ENCODE measurements around the gene ASCL2. TPM values are rescaled to one million over a fixed set of nuclear protein-coding genes. Genes with fewer than 3 reads are reported as not detected.

ASCL2 gene
- total RNA-seq, 3 donors from 2014 or later (not counting 1 experiment from before 2014, with no cell fraction given) = 10.8 to 16.8 (median 16.0) TPM

DNA sequence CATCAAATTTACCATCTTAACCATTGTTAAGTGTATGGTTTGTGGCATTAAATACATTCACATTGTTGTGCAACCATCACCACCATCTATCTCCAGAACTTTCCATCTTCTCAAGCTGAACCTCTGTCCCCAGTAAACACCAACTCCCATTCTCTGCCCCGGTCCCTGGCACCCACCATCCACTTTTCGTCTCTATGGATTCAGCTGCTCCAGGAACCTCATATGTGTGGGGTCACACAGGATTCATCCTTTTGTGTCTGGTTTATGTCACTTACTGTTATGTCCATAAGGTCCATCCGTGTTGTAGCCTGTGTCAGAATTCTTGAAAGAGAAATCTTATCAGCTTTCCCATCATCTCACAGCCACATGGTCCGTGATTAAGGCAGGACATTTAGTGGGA is 47.7 kb upstream of the ASCL2 start:
- Histone ChIP-seq H3K4me1 (ENCODE audit: control insufficient read depth, insufficient read depth, low read length) (peaks cover 49% of the 10 kb centered on the region), H3K27ac (ENCODE audit: low read length) (no peak overlapping the region), H3K4me3 (ENCODE audit: low read length) (no peak overlapping the region), H3K27me3 (ENCODE audit: control insufficient read depth, insufficient read depth, low read length) (no peaks in the 10 kb centered on the region), H3K36me3 (ENCODE audit: control insufficient read depth, insufficient read depth, low read length) (no peaks in the 10 kb centered on the region), H3K9me3 (ENCODE audit: control insufficient read depth, insufficient read depth, low read length) (no peaks in the 10 kb centered on the region)
- Mint-ChIP-seq H3K36me3 (no peaks in the 10 kb centered on the region), H3K27ac (no peak overlapping the region), H3K4me3 (no peak overlapping the region), H3K27me3 (ENCODE audit: low read depth in 2 of 2) (peaks cover 0 to 17% of the 10 kb centered on the region in 2 donors), H3K9me3 (peaks cover 0 to 2% of the 10 kb centered on the region in 2 donors), H3K4me1 (peaks cover 15 to 43% of the 10 kb centered on the region in 2 donors)
- WGBS (ENCODE audit: insufficient coverage) = 89% methylated on average over 4 of the region's 4 CpGs
- DNase-seq (no peak), ATAC-seq (no peak)
- TF ChIP-seq, protein P1, sequence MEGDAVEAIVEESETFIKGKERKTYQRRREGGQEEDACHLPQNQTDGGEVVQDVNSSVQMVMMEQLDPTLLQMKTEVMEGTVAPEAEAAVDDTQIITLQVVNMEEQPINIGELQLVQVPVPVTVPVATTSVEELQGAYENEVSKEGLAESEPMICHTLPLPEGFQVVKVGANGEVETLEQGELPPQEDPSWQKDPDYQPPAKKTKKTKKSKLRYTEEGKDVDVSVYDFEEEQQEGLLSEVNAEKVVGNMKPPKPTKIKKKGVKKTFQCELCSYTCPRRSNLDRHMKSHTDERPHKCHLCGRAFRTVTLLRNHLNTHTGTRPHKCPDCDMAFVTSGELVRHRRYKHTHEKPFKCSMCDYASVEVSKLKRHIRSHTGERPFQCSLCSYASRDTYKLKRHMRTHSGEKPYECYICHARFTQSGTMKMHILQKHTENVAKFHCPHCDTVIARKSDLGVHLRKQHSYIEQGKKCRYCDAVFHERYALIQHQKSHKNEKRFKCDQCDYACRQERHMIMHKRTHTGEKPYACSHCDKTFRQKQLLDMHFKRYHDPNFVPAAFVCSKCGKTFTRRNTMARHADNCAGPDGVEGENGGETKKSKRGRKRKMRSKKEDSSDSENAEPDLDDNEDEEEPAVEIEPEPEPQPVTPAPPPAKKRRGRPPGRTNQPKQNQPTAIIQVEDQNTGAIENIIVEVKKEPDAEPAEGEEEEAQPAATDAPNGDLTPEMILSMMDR (IDR thresholded peaks at IDR 0.05) = no peak
- intact Hi-C loops (cut with micrococcal nuclease) = no loop called here

DNA sequence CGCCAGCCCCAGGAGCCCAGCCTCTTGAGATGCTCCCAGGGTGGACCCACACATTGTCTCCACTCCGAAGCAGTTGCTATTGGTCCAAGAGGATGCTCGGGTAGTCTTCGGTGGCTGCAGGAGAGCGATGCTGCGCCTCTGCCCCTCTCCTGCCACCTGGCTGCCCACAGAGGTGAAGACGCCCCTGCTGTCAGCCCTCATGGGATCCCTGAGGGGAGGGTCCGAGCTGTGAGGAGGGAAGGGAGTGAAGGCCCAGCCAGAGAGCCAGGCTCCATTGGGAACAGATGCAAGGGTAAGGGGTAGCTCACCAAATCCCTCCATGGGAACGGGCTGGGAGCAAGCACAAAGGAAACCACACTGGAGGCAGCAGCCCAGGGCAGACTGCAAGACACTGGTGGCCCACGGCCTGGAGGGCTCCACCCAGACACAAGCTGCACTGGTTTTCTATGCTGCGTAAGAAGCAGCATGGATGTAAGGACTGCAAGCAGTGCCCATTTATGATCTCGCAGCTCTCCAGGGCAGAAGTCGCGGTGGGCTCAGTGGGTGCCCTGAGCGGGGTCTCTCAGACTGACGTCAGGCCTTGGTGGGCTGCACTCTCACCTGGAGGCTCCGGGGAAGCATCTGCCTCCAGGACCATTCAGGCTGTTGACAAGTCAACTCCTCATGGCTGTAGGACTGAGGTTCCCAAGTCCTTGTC is 47.1 kb upstream of the ASCL2 start:
- Mint-ChIP-seq H3K4me1 (peaks cover 15 to 48% of the 10 kb centered on the region in 2 donors), H3K27ac (peak overlapping the region; percentile 24 to 64), H3K27me3 (ENCODE audit: low read depth in 2 of 2) (peaks cover 0 to 11% of the 10 kb centered on the region in 2 donors), H3K9me3 (no peaks in the 10 kb centered on the region), H3K36me3 (no peaks in the 10 kb centered on the region), H3K4me3 (no peak overlapping the region)
- Histone ChIP-seq H3K4me3 (ENCODE audit: low read length) (no peak overlapping the region), H3K36me3 (ENCODE audit: control insufficient read depth, insufficient read depth, low read length) (no peaks in the 10 kb centered on the region), H3K4me1 (ENCODE audit: control insufficient read depth, insufficient read depth, low read length) (peaks cover 56% of the 10 kb centered on the region), H3K27ac (ENCODE audit: low read length) (no peak overlapping the region), H3K9me3 (ENCODE audit: control insufficient read depth, insufficient read depth, low read length) (no peaks in the 10 kb centered on the region), H3K27me3 (ENCODE audit: control insufficient read depth, insufficient read depth, low read length) (no peaks in the 10 kb centered on the region)
- DNase-seq (peak in 1 of 2 donors; percentile 11), ATAC-seq (peak in 2 of 3 donors; percentile 24 to 38)
- intact Hi-C loops (cut with micrococcal nuclease) = no loop called here
- 88% methylated on average over 17 of the region's 17 CpGs for WGBS (ENCODE audit: insufficient coverage)
- TF ChIP-seq, protein P1 (IDR thresholded peaks at IDR 0.05) = no peak

DNA sequence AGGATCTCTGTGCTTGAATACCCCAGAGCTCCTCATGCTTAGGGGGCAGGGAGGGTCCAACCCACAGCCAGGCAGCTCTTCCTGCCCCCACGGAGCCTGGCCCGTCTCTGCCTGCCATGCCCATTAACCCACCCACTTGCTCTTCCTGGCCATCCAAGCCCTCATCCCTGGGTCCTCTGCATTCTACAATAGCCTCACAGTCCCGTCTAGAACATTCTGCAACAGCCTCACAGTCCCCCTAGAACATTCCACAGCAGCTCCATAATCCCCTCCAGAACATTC is 46.5 kb upstream of the ASCL2 start:
- H3K36me3 Mint-ChIP-seq = no peaks in the 10 kb centered on the region
- H3K27me3 ChIP-seq (ENCODE audit: control insufficient read depth, insufficient read depth, low read length) = no peaks in the 10 kb centered on the region
- TF ChIP-seq, protein P1 (IDR thresholded peaks at IDR 0.05) = no peak
- H3K9me3 ChIP-seq (ENCODE audit: control insufficient read depth, insufficient read depth, low read length) = no peaks in the 10 kb centered on the region
- H3K9me3 Mint-ChIP-seq = no peaks in the 10 kb centered on the region
- H3K4me3 Mint-ChIP-seq = no peak overlapping the region
- intact Hi-C loops (cut with micrococcal nuclease) = no loop called here
- H3K4me3 ChIP-seq (ENCODE audit: low read length) = no peak overlapping the region
- ATAC-seq (no peak), DNase-seq (peak in 1 of 2 donors; percentile 9)
- peak overlapping the region; percentile 24 to 64 for H3K27ac Mint-ChIP-seq
- H3K27ac ChIP-seq (ENCODE audit: low read length) = no peak overlapping the region
- H3K27me3 Mint-ChIP-seq (ENCODE audit: low read depth in 2 of 2) = peaks cover 0 to 5% of the 10 kb centered on the region in 2 donors
- peaks cover 57% of the 10 kb centered on the region for H3K4me1 ChIP-seq (ENCODE audit: control insufficient read depth, insufficient read depth, low read length)
- WGBS (ENCODE audit: insufficient coverage) = 75% methylated on average over 3 of the region's 3 CpGs
- no peaks in the 10 kb centered on the region for H3K36me3 ChIP-seq (ENCODE audit: control insufficient read depth, insufficient read depth, low read length)
- peaks cover 15 to 53% of the 10 kb centered on the region in 2 donors for H3K4me1 Mint-ChIP-seq

All from natural killer cell (primary cell).